MM.1S (cell line): Measurements from ENCODE around the gene SREBF2.

Source experiments
- CTCF ChIP-seq: fragments of 300-600 bp; sonication (generic); IDR thresholded peaks from 2 replicates; pipeline ENCODE4 v1.5.1; 2016; ENCODE audit warnings: antibody characterized with exemption, low read length, mixed read lengths
- EZH2 ChIP-seq: fragments of 300-600 bp; sonication (generic); optimal IDR thresholded peaks from 2 replicates; pipeline ENCODE3; 2017; ENCODE audit warnings: low read depth, mild to moderate bottlenecking, antibody characterized with exemption, low read length, mixed read lengths

DNA sequence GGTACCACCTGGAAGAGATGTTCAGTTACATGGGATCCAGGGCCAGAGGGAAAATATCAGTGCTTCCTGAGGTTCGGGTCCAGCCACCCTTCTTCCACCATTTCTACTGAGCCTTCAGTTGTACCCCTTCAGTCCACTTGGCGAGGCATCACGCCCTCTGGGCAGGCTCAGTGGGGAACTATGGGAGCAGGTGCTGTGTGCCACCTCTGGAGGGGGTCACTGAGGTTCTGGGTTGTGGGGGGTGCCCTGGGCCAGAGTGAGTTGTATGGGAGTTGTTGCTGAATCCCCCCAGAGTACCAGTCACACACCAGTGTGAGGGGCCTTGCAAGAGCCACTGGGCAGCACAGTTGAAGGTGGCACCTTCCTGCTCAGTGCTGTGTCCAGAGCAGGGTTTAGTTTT lies 2.7 kb upstream of the SREBF2 start:
- TF ChIP-seq CTCF (no peak; the same call in 1 of the 2 replicates), EZH2 (no peak)
